Thymus (tissue), 11 donors: ENCODE results near the gene TMF1. TPM values are rescaled to one million over a fixed set of nuclear protein-coding genes. Genes with fewer than 3 reads are reported as not detected.

Source experiments
- DNase-seq, 9 donors: peaks; one replicate each; pipeline ENCODE4 v3.0.0-alpha.2; 2013; ENCODE audit warnings: low spot score in 9 of 9, low read depth in 6 of 9, missing footprints in 1 of 9
- H3K27ac ChIP-seq, 2 donors: one replicate each; pipeline ENCODE4 v1.5.1; 2013; ENCODE audit warnings: control low read depth in 1 of 2, low read depth in 1 of 2, low read length in 1 of 2, mild to moderate bottlenecking in 1 of 2, moderate library complexity in 1 of 2
- H3K27me3 ChIP-seq, 2 donors: one replicate each; pipeline ENCODE4 v1.5.1; 2013; ENCODE audit warnings: low read length in 1 of 2; ENCODE audit not compliant: control insufficient read depth in 2 of 2, insufficient read depth in 1 of 2
- H3K36me3 ChIP-seq, 2 donors: one replicate each; pipeline ENCODE4 v1.5.1; 2013; ENCODE audit warnings: low read length in 1 of 2, mild to moderate bottlenecking in 1 of 2, moderate library complexity in 1 of 2; ENCODE audit not compliant: control insufficient read depth in 2 of 2, insufficient read depth in 2 of 2
- H3K4me1 ChIP-seq, 2 donors: one replicate each; pipeline ENCODE4 v1.5.1; 2013; ENCODE audit warnings: low read length in 2 of 2; ENCODE audit not compliant: control insufficient read depth in 2 of 2, insufficient read depth in 2 of 2
- H3K4me3 ChIP-seq, 2 donors: one replicate each; pipeline ENCODE4 v1.5.1; 2013; ENCODE audit warnings: low read length in 2 of 2, control low read depth in 1 of 2, mild to moderate bottlenecking in 1 of 2
- H3K9me3 ChIP-seq, 2 donors: one replicate each; pipeline ENCODE4 v1.5.1; 2013; ENCODE audit warnings: low read length in 1 of 2, mild to moderate bottlenecking in 1 of 2; ENCODE audit not compliant: control insufficient read depth in 2 of 2, insufficient read depth in 1 of 2
- WGBS: extraction: QIAGEN DNeasy Blood & Tissue Kit; methylation state at CpG from one replicate; pipeline ENCODE4 v1.1.7; 2013; 5-methylcytosine and 5-hydroxymethylcytosine counted together
- polyA plus RNA-seq: library from polyadenylated mRNA; stranded (reverse); fragments of 200-250 nt; gene quantifications from one replicate; pipeline ENCODE4 v1.2.3, GENCODE V29; 2013
- total RNA-seq: library from RNA; stranded (reverse); fragments of 120-200 nt; gene quantifications from one replicate; pipeline ENCODE4 v1.2.4, GENCODE V29; 2013
- donor health status: healthy.

TMF1 gene
- total and polyA plus RNA-seq, 2 donors: 13.6 to 21.2 TPM

DNA sequence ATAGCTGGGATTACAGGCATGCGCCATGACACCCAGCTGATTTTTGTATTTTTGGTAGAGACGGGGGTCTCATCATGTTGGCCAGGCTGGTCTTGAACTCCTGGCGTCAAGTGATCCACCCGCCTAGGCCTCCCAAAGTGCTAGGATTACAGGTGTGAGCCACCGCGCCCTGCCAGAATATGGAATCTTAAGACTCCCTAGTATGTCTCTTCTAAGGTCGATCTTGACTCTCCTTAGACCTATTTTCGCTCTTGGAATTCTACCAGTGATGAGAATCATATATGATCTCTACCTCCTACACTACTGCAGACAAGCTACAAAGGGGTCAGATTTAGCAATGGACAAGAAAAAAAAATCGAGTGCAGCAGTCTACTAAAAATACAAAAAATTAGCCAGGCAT, 19.4 kb downstream of the TMF1 start:
- peaks cover 36 to 63% of the 10 kb centered on the region in 2 donors for H3K36me3 ChIP-seq
- H3K9me3 ChIP-seq: no peaks in the 10 kb centered on the region
- DNase-seq: no peak
- no peaks in the 10 kb centered on the region for H3K4me1 ChIP-seq
- WGBS: 98% methylated on average over 9 of the region's 9 CpGs
- H3K27me3 ChIP-seq: no peaks in the 10 kb centered on the region
- no peak overlapping the region for H3K4me3 ChIP-seq
- H3K27ac ChIP-seq: no peak overlapping the region

DNA sequence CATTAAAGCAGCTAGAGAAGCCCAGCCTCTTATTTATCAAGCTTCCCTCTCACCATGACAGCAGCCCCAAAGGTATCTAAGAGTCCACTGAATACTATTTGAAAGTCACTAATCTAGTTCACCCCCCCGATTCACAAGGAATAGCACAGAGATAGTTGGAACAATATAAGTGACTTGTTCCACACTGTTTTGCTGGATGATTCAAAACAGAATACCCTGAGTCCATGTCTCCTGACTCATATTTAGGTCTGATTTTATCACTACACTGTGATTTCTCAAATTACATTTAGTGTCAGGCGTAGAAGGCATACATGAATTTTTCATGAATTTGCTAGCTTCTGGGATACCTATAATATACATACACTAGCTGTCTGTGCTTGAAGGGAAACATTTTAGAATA, 20.0 kb downstream of the TMF1 start:
- H3K27me3 ChIP-seq: no peaks in the 10 kb centered on the region
- H3K9me3 ChIP-seq: no peaks in the 10 kb centered on the region
- WGBS: 96% methylated on average over 2 of the region's 2 CpGs
- peaks cover 35 to 62% of the 10 kb centered on the region in 2 donors for H3K36me3 ChIP-seq
- no peak for DNase-seq
- H3K4me3 ChIP-seq: no peak overlapping the region
- H3K4me1 ChIP-seq: no peaks in the 10 kb centered on the region
- H3K27ac ChIP-seq: no peak overlapping the region

DNA sequence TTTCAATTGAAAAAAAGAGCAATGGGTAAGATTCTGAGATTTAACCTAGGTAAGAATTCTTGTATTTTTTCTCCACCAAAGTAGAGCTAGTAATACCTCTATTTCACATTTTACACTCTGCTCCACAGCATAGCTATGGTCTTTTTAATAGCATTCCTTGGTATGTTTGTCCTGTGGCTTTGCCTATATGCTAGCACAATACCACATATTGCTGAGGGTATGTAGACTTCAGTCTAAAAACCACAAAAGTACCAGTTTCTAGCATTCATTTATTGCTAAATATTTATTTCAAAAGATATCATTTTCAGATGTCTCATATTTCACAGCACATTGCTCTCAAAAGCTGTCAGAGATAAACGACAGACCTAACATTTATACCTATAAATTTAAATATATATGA, 20.5 kb downstream of the TMF1 start:
- Histone ChIP-seq H3K4me1 (no peaks in the 10 kb centered on the region), H3K36me3 (peaks cover 34 to 57% of the 10 kb centered on the region in 2 donors), H3K9me3 (no peaks in the 10 kb centered on the region), H3K4me3 (no peak overlapping the region), H3K27ac (no peak overlapping the region), H3K27me3 (no peaks in the 10 kb centered on the region)
- no peak for DNase-seq
- 96% methylated on average over 1 of the region's 1 CpG for WGBS

DNA sequence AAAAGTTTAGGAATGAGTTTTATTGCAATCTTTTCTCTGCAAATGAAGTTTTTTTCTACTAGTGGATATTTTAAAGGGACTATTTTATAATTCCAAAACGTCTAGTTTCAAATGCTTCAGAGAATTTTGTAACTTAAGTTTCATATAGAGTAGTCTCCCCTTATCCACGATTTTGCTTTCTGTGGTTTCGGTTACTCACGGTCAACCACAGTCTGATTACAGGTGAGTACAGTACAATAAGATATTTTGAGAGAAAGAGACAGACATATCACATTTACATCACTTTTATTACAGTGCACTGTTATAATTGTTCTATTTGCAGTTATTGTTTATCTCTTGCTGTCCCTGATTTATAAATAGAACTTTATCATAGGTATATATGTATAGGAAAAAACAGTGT, 31.3 kb downstream of the TMF1 start:
- Histone ChIP-seq H3K27ac (no peak overlapping the region), H3K36me3 (peaks cover 12 to 16% of the 10 kb centered on the region in 2 donors), H3K4me1 (no peaks in the 10 kb centered on the region), H3K27me3 (no peaks in the 10 kb centered on the region), H3K9me3 (no peaks in the 10 kb centered on the region), H3K4me3 (no peak overlapping the region)
- no peak for DNase-seq
- 79% methylated on average over 4 of the region's 4 CpGs for WGBS

DNA sequence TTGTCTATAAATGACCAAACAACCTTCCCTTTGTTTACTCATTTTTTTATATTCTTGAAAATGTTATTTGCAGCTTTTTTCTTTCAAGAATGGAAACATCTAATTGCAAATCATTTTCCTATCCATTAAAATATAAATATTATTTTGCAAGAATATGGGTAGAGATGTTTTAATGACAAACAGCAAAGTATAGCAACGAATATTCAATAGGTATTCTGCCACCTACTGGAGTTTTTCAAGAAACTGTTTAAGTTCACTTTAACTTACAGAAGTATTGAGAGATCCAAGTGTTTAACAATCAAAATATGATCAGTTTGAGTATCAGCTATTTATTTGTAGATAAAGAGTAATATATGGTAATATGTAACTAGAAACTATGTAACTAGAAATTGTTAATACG, 31.7 kb downstream of the TMF1 start:
- WGBS: 64% methylated on average over 2 of the region's 2 CpGs
- Histone ChIP-seq H3K4me3 (no peak overlapping the region), H3K4me1 (no peaks in the 10 kb centered on the region), H3K27ac (no peak overlapping the region), H3K9me3 (no peaks in the 10 kb centered on the region), H3K27me3 (no peaks in the 10 kb centered on the region), H3K36me3 (peaks cover 8 to 12% of the 10 kb centered on the region in 2 donors)
- no peak for DNase-seq

DNA sequence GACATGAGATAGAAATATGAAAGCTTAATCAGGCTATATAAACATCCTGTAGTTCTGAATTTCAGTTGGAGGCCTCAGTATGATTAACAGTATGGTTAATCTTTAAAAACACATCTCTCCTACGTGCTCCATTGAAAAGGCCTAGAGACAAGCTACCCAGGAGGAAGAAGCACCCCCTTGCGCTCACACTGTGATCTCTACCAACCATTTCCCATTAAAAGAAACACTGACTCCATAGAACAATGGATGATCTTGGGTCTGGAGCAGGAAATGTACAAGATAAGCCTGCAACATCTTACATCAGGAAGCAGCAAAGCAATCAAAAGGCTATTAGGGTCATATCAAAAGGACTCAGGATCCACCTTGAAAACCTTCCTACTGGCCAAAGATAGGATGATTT, 35.2 kb downstream of the TMF1 start:
- DNase-seq: no peak
- H3K36me3 ChIP-seq: peaks cover 0 to 3% of the 10 kb centered on the region in 2 donors
- no peaks in the 10 kb centered on the region for H3K9me3 ChIP-seq
- H3K4me1 ChIP-seq: no peaks in the 10 kb centered on the region
- H3K4me3 ChIP-seq: no peak overlapping the region
- 99% methylated on average over 2 of the region's 2 CpGs for WGBS
- H3K27me3 ChIP-seq: peaks cover 0 to 2% of the 10 kb centered on the region in 2 donors
- no peak overlapping the region for H3K27ac ChIP-seq

DNA sequence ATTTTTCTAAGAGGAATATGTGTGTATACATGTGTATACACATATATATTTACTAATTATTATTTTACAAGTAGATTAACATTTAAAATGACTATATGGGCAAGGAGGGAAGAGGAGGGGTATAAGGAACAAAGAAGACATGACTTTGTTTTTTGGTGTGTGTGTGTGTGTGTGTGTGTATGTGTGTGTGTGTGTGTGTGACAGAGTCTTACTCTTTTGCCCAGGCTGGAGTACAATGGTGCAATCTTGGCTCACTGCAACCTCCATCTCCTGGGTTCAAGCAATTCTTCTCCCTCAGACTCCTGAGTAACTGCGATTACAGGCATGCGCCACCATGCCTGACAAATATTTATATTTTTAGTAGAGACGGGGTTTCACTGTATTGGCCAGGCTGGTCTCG, 36.0 kb downstream of the TMF1 start:
- Histone ChIP-seq H3K4me3 (no peak overlapping the region), H3K27me3 (peaks cover 0 to 2% of the 10 kb centered on the region in 2 donors), H3K9me3 (no peaks in the 10 kb centered on the region), H3K27ac (no peak overlapping the region), H3K36me3 (no peaks in the 10 kb centered on the region), H3K4me1 (no peaks in the 10 kb centered on the region)
- WGBS: over 99% methylated on average over 4 of the region's 4 CpGs
- DNase-seq: no peak

DNA sequence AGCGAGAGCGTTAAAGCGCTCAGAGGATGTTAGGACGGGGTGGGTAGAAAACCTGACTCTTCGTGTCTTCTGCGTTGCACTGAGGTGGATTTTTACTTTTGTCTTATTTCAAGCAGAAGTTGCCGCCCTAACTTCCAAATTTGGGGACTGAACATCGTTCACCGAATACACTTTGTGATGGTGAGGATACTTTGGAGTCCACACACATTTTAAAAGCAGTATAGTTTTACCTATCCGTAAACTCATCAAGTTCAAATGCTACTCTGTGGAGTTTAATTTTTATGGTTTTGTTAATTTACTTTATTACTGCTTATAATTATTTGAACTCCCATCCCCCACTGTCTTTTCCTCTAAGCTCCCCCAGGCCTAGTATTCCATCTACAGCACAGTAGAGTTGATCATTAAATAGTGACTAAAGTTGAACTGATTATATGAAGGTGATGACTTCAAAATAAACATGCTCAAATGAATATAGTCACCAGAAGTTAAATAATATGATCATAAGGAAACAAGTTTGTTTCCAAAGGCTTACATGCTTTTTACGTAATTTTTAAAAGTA, 38.0 kb downstream of the TMF1 start:
- Histone ChIP-seq H3K4me3 (peak overlapping the region; percentile 71 to 84), H3K4me1 (no peaks in the 10 kb centered on the region), H3K27ac (peak overlapping the region in 1 of 2 donors; percentile 94), H3K36me3 (no peaks in the 10 kb centered on the region), H3K27me3 (peaks cover 0 to 2% of the 10 kb centered on the region in 2 donors), H3K9me3 (no peaks in the 10 kb centered on the region)
- no peak for DNase-seq
- 18% methylated on average over 11 of the region's 11 CpGs for WGBS

DNA sequence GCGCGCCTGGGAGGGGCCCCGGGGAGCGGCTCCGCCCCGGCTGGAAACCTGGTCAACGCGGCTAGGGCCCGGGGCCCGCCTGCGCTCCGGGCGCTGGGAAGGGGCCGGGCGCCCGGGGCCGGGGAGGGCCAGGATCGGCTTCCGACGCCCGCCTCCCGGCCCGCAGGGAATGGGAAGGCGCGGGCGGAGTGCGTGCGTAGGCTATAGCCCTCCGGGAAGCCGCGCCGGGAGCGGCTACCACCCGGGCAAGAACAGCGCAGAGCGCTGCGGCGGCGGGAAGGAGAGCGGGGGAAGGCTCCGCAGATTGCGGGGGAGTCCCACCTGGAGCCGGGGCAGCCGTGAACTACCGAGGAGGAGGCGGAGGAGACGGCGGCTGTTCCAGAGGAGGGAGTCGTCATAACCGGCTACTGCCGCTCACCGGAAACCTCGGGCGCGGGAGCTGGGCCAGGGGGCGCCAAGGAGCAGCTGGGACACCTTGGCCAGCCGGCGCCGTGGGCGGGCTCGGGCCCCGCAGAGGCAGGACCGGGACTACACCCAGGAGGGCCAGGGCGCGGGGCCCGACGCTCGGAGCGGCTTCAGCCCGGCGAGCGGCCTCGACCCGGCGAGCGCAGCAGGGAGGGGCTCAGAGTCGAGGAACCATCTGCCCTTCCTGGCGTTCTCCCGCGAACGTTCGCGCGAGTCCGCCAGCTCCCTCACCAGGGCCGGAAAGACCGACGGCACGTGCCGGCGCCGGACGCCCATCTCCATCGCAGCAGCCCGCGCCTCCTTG, 38.7 kb downstream of the TMF1 start, which contains the start of gene EOGT:
EOGT (minus strand) TSS at position 432 of the 769 bp plus-strand sequence. CDS start 3,838 bp downstream, outside the sequence.
- DNase-seq: peak; percentile 30 to 84 (median 59)
- Histone ChIP-seq H3K27ac (peak within 1 kb of the TSS; percentile 74 to 94), H3K4me3 (peak within 1 kb of the TSS; percentile 71 to 84), H3K27me3 (peaks cover 0 to 2% of the 10 kb centered on the region in 2 donors), H3K4me1 (no peaks in the 10 kb centered on the region), H3K9me3 (no peaks in the 10 kb centered on the region), H3K36me3 (no peaks in the 10 kb centered on the region)
- under 1% methylated on average over 96 of the region's 96 CpGs for WGBS
